Subcutaneous adipose tissue (tissue), 4 donors: ENCODE measurements around the gene AUTS2. TPM values are rescaled to one million over a fixed set of nuclear protein-coding genes. Genes with fewer than 3 reads are reported as not detected.

Source experiments
- CTCF ChIP-seq: fragments of 450-650 bp; IDR thresholded peaks from one replicate; pipeline ENCODE4 v1.5.1; 2016; ENCODE audit warnings: low read depth, mild to moderate bottlenecking, control low read depth, antibody characterized with exemption, moderate library complexity
- total RNA-seq, 4 donors: library from RNA; depleted of rRNA; stranded (reverse); fragments of >200 nt; gene quantifications; one replicate each; pipeline ENCODE4 v1.1.0, GENCODE V29; 2016

Gene AUTS2
- total RNA-seq, 4 donors from 2014 or later = 22.4 to 46.9 (median 27.4) TPM

GRCh38 chr7:70614237-70615045 is 1016.2 kb downstream of the AUTS2 start:
- TF ChIP-seq CTCF = no peak

DNA sequence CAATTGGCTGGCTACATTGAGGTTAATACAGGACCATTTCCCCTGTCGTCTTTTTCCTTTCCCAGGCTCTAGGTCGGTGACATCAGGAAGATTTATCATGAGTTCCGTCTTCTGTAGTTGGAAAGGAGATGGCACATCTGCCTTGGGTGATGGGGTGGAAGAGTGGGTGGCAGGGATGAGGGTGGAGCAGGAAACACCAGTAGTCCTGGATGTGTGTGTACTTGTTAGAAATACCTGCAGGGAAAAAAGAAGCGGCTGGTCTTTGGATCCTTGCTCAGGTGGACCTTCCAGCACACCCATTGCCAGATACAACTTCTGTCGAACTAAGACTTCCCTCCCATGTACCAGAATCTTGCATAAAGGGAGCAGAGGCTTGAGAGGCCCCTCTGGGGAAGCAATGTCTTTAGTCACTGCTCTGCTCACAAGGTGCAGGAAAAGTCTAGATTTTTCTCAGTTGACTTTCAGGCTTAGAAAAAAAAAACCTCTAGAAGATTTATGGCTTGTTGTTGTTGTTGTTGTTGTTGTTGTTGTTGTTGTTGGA is 1016.9 kb downstream of the AUTS2 start:
- TF ChIP-seq CTCF = no peak

DNA sequence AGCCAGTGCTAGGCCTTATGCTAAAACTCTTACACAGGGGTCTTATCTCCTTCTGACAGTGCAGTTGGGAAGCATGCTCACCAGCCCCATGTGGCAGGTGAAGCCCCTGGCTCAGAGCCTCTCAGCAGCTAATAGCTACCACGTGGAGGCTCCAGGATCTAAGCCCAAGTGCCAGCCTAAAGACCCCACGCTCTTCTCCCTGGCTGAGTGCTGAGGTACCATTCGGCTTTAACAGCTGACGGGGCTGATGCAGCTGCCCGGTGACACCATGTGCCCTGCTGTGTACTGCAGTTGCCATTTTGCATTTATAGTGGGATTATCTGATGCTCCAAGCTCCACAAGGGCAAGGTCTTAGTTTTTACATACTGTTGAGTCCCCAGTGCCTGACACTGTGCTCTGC is 1017.9 kb downstream of the AUTS2 start:
- TF ChIP-seq CTCF = no peak

DNA sequence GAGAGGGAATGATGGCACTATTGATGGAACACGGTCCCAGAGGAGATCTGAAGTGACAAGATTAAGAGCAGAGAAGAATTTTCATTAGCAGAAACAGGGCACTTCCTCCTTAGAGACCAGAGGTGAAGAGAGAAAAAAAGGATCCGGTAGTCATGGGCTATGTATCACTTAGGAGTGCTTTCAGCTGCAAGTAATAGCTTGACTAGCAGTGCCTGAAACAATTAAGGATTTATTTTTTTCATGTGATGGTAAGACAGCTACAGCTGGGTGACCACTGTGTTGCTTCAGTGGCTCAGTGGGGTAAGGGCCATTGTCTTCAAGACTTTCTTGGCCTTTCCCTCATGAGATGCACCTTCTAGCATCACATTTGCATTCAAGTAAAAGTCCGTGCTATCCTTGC is 1018.5 kb downstream of the AUTS2 start:
- TF ChIP-seq CTCF = no peak

DNA sequence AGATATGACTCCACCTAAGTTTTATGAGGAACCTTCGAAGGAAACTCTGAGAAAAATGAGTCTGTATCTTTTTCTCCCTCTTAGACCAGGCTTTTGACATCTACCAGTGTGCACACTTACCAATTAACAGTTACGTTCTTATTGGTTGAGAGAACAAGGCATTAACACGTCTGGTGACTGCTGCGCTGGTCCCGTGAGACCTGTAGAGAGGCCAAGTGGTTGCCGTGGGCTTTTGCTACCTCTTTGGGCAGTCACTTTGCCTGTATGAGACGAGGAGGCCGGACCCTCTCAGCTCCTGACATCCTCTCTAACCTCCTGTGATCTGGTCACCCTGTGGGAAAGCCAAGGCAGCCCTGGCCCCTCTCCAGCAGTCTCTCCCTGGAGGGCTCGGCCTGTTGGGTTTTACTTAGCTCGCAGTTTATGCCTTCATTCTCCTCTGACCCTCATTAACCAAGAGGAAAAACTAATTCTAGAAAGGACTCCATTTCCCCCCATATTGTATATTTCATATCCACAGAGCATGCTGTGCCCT is 1019.8 kb downstream of the AUTS2 start:
- TF ChIP-seq CTCF = no peak

GRCh38 chr7:70619130-70619529 is 1020.9 kb downstream of the AUTS2 start:
- no peak for TF ChIP-seq CTCF

DNA sequence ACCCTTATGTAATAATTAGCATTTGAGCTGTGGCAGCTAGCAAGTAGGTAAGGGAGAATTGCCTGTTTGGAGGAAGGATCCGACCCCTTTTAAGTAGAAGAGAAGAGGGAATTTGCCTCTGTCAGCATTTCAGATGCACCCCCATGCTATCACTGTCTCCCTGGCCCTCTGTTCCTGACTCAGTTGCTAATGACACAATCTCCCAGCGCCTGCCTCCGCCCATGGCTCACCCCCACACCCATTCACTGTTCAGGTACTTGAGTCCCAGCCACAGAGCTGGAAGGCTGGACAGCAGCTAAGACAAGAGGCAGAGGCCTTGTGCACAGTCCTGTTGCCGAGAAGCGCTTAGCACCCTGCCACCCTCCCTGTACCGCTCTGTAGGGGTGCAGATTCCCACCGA is 1021.4 kb downstream of the AUTS2 start:
- no peak for TF ChIP-seq CTCF
